GM12878 (cell line): ENCODE results near the gene OR5AU1. TPM values are rescaled to one million over a fixed set of nuclear protein-coding genes. Genes with fewer than 3 reads are reported as not detected.

Source experiments
- ATAC-seq: fragments of 200-7000 bp; cut with Tn5 transposase; 3 replicates; pipeline ENCODE4 v1.9.1; 2020; ENCODE audit warnings: mild to moderate bottlenecking, moderate library complexity
- BruUV-seq: library from RNA; stranded (reverse); fragments of 400-500 nt; replicated peaks from 2 replicates; lab custom pipeline; 2021; lab: Mats Ljungman, UMichigan
- CTCF ChIA-PET: fragments of 300-600 bp; sonication (Branson Sonifier 250); formaldehyde crosslinking; extraction: SDS; loops from one replicate; lab custom pipeline; 2021; ENCODE audit warnings: inconsistent platforms; lab: Yijun Ruan, JAX
- POLR2A ChIA-PET: fragments of 350-600 bp; formaldehyde crosslinking; extraction: SDS; loops from one replicate; lab custom pipeline; 2021; ENCODE audit warnings: inconsistent platforms; lab: Charles Lee
- RAD21 ChIA-PET: fragments of 300-600 bp; sonication (Branson Sonifier 250); formaldehyde crosslinking; loops from one replicate; lab custom pipeline; 2023; ENCODE audit warnings: antibody characterized with exemption; ENCODE audit not compliant: unreplicated experiment; lab: Charles Lee
- SMC1A ChIA-PET: fragments of 300-600 bp; sonication (Branson Sonifier 250); formaldehyde crosslinking; loops from one replicate; lab custom pipeline; 2023; ENCODE audit not compliant: unreplicated experiment, uncharacterized antibody; lab: Charles Lee
- DNase-seq: peaks from one replicate; pipeline ENCODE4 v3.0.0-alpha.2; 2011; ENCODE audit warnings: low read depth, low spot score
- FAIRE-seq: peaks from 3 replicates; lab custom pipeline; 2011; peaks lifted over from hg19 to GRCh38; lab: Jason Lieb, UNC
- H2AFZ ChIP-seq: 2 replicates; pipeline ENCODE4 v1.6.0; 2011; ENCODE audit warnings: low read depth, low read length, control low read depth; ENCODE audit not compliant: control insufficient read depth
- H3K27ac ChIP-seq: 2 replicates; pipeline ENCODE4 v1.5.1; 2011; ENCODE audit warnings: control low read depth; ENCODE audit not compliant: control insufficient read depth, insufficient read depth
- H3K27me3 ChIP-seq, 2 experiments: replicated peaks in 1 of 2; 2 replicates each; pipeline versions ENCODE4 v1.6.0 to v1.6.1; 2011; ENCODE audit warnings: low read length in 1 of 2; ENCODE audit not compliant: control insufficient read depth in 2 of 2, insufficient read depth in 2 of 2
- H3K36me3 ChIP-seq, 2 experiments: 2 replicates each; pipeline ENCODE4 v1.5.1; 2011; ENCODE audit warnings: low read length in 1 of 2; ENCODE audit not compliant: control insufficient read depth in 2 of 2, insufficient read depth in 2 of 2
- H3K4me1 ChIP-seq: 2 replicates; pipeline ENCODE4 v1.6.1; 2011; ENCODE audit warnings: mild to moderate bottlenecking, low read length, moderate library complexity, mixed read lengths; ENCODE audit not compliant: control insufficient read depth, insufficient read depth
- H3K4me2 ChIP-seq: 2 replicates; pipeline ENCODE4 v1.6.0; 2011; ENCODE audit warnings: control low read depth; ENCODE audit not compliant: control insufficient read depth, insufficient read depth
- H3K4me3 ChIP-seq: fragments of 200-600 bp; sonication (generic); 2 replicates; pipeline ENCODE4 v1.5.1; 2016
- H3K79me2 ChIP-seq: 2 replicates; pipeline ENCODE4 v1.6.0; 2011; ENCODE audit warnings: low read length; ENCODE audit not compliant: control insufficient read depth, insufficient read depth
- H3K9ac ChIP-seq: 2 replicates; pipeline ENCODE4 v1.8.0; 2011; ENCODE audit warnings: low read length, control low read depth, mixed read lengths; ENCODE audit not compliant: control insufficient read depth, insufficient read depth
- H3K9me3 ChIP-seq: replicated peaks from 3 replicates; pipeline ENCODE4 v1.5.1; 2011; ENCODE audit warnings: mild to moderate bottlenecking, low read length; ENCODE audit not compliant: control insufficient read depth, insufficient read depth
- H4K20me1 ChIP-seq: 2 replicates; pipeline ENCODE4 v1.6.0; 2011; ENCODE audit not compliant: control insufficient read depth, insufficient read depth
- ATF3 ChIP-seq: IDR thresholded peaks from 2 replicates; pipeline ENCODE4 v1.6.1; 2011; ENCODE audit warnings: low read depth, mild to moderate bottlenecking, low read length, moderate library complexity, borderline replicate concordance; ENCODE audit errors: extremely low read depth
- HDGF ChIP-seq: fragments of 450-650 bp; IDR thresholded peaks from 2 replicates; pipeline ENCODE4 v1.6.1; 2016; ENCODE audit warnings: antibody characterized with exemption
- JUND ChIP-seq: IDR thresholded peaks from 2 replicates; pipeline ENCODE4 v1.6.1; 2012; ENCODE audit warnings: low read depth, mild to moderate bottlenecking, low read length, improper control_type of control experiment, moderate library complexity
- MLLT1 ChIP-seq: fragments of 450-650 bp; IDR thresholded peaks from 2 replicates; pipeline ENCODE4 v1.6.1; 2016; ENCODE audit warnings: mild to moderate bottlenecking
- NKRF ChIP-seq: fragments of 450-650 bp; conservative IDR thresholded peaks from 2 replicates; pipeline ENCODE4 v1.6.1; 2017; ENCODE audit warnings: mild to moderate bottlenecking, moderate library complexity
- NRF1 ChIP-seq: conservative IDR thresholded peaks from 2 replicates; pipeline ENCODE4 v1.6.1; 2011; ENCODE audit warnings: mild to moderate bottlenecking, low read depth, low read length, improper control_type of control experiment
- PBX3 ChIP-seq: IDR thresholded peaks from 2 replicates; pipeline ENCODE4 v1.6.1; 2011; ENCODE audit warnings: mild to moderate bottlenecking, low read depth, low read length, moderate library complexity; ENCODE audit not compliant: insufficient replicate concordance
- RBBP5 ChIP-seq: fragments of 200-600 bp; sonication (generic); conservative IDR thresholded peaks from 2 replicates; pipeline ENCODE4 v1.6.1; 2016
- RCOR1 ChIP-seq: conservative IDR thresholded peaks from 2 replicates; pipeline ENCODE4 v1.6.1; 2012; ENCODE audit warnings: low read depth, low read length, improper control_type of control experiment
- SMARCA5 ChIP-seq: fragments of 450-650 bp; IDR thresholded peaks from 2 replicates; pipeline ENCODE4 v1.6.1; 2017; ENCODE audit warnings: mild to moderate bottlenecking
- TBL1XR1 ChIP-seq: IDR thresholded peaks from 2 replicates; pipeline ENCODE4 v1.6.1; 2012; ENCODE audit warnings: low read depth, low read length, improper control_type of control experiment
- ZNF384 ChIP-seq: IDR thresholded peaks from 2 replicates; pipeline ENCODE4 v1.6.1; 2012; ENCODE audit warnings: low read depth, mild to moderate bottlenecking, low read length, improper control_type of control experiment, borderline replicate concordance
- WGBS: methylation state at CpG from one replicate; pipeline ENCODE4 v1.1.6; 2016; ENCODE audit warnings: low lambda C conversion rate; ENCODE audit not compliant: insufficient replicate concordance, insufficient coverage; ENCODE audit errors: missing lambda C conversion rate; 5-methylcytosine and 5-hydroxymethylcytosine counted together
- in situ Hi-C: fragments of 300-500 bp; cut with MboI; formaldehyde crosslinking; loops from 9 replicates; pipeline ENCODE4 v1.14.3; 2018; ENCODE audit warnings: mixed read lengths
- intact Hi-C: fragments of 100-400 bp; cut with micrococcal nuclease; formaldehyde crosslinking; loops from one replicate; pipeline ENCODE4 v1.14.2; 2022; ENCODE audit not compliant: unreplicated experiment
- polyA plus RNA-seq, 11 experiments: library from polyadenylated mRNA; depleted of rRNA in 4 of 11; unstranded in 6 of 11; stranded (reverse) in 5 of 11; fragments of >200 nt; fragmentation: Nextera tagmentation in 4 of 11; fragmentation: Illumina TruSeq in 1 of 11; extraction: Ambion mirVana in 4 of 11; extraction: Trizol in 1 of 11; gene quantifications; 1 replicate in 1 of 11; 2 replicates in 10 of 11; pipeline versions ENCODE4 v1.2.1 to v1.2.3, GENCODE V29; 2011 to 2016; ENCODE audit warnings: inconsistent platforms in 2 of 11, missing spikeins in 2 of 11, low read depth in 1 of 11
- total RNA-seq, 4 experiments: library from RNA; depleted of rRNA in 3 of 4; stranded (reverse); fragments of >200 nt in 3 of 4; fragmentation: Illumina TruSeq in 1 of 4; extraction: Trizol in 1 of 4; gene quantifications; 2 replicates each; pipeline versions ENCODE4 v1.2.1 to v1.2.3, GENCODE V29; 2013 to 2021

Gene OR5AU1
- total and polyA plus RNA-seq, 10 of the 15 experiments (the other 5 are each of a cell fraction or from before 2014, with no cell fraction given), result not detected

GRCh38 chr14:21169573-21169972 lies 13.7 kb upstream of the OR5AU1 start:
- no peaks in the 10 kb centered on the region for H3K4me1 ChIP-seq
- BruUV-seq, result no TSS peak
- ChIA-PET RAD21 (no interaction called here), POLR2A (no interaction called here), CTCF (no interaction called here), SMC1A (no interaction called here)
- H3K36me3 ChIP-seq, result no peaks in the 10 kb centered on the region
- no peaks in the 10 kb centered on the region for H3K9me3 ChIP-seq
- no peaks in the 10 kb centered on the region for H4K20me1 ChIP-seq
- no peak for DNase-seq
- TF ChIP-seq NRF1, result no peak
- no peak for TF ChIP-seq RBBP5
- no peak for TF ChIP-seq ATF3
- no peak for TF ChIP-seq PBX3
- no peak for TF ChIP-seq JUND
- H2AFZ ChIP-seq, result no peak overlapping the region
- no peak overlapping the region for H3K27ac ChIP-seq
- no peak overlapping the region for H3K4me3 ChIP-seq
- no peak overlapping the region for H3K9ac ChIP-seq
- H3K27me3 ChIP-seq, result no peaks in the 10 kb centered on the region; a peak in 1 of 4 replicates
- WGBS, result 20% methylated on average over 4 of the region's 4 CpGs
- no peak for ATAC-seq
- no peak for FAIRE-seq
- no peak overlapping the region for H3K4me2 ChIP-seq
- H3K79me2 ChIP-seq, result no peaks in the 10 kb centered on the region
- intact Hi-C loops (no loop called here), in situ Hi-C loops (no loop called here)

GRCh38 chr14:21168055-21168454 lies 12.2 kb upstream of the OR5AU1 start:
- Histone ChIP-seq H4K20me1 (no peaks in the 10 kb centered on the region), H3K9ac (no peak overlapping the region), H3K27ac (no peak overlapping the region), H3K9me3 (no peaks in the 10 kb centered on the region), H2AFZ (no peak overlapping the region), H3K4me1 (no peaks in the 10 kb centered on the region), H3K4me3 (no peak overlapping the region), H3K27me3 (no peaks in the 10 kb centered on the region; a peak in 1 of 4 replicates), H3K79me2 (no peaks in the 10 kb centered on the region), H3K4me2 (no peak overlapping the region), H3K36me3 (no peaks in the 10 kb centered on the region)
- FAIRE-seq (no peak), ATAC-seq (peak; percentile 29; the same call in 1 of the 3 replicates), DNase-seq (no peak)
- 44% methylated on average over 8 of the region's 8 CpGs for WGBS
- ChIA-PET SMC1A (interaction anchor here (1.2 kb wide), 1 partner anchor 12 kb away, joined by 3 read pairs; no protein-coding TSS in a partner anchor), CTCF (interaction anchor here (1.3 kb wide), 1 partner anchor 32 kb away, joined by 5 read pairs; no protein-coding TSS in a partner anchor), RAD21 (no interaction called here), POLR2A (interaction anchor here (0.6 to 0.7 kb wide), 2 partner anchors 175 to 345 kb away, joined by 3 read pairs; no protein-coding TSS in a partner anchor)
- in situ Hi-C loops (no loop called here), intact Hi-C loops (no loop called here)
- no peak for TF ChIP-seq NKRF
- TF ChIP-seq SMARCA5, result no peak
- TF ChIP-seq TBL1XR1, result no peak
- no peak for TF ChIP-seq ATF3
- TF ChIP-seq HDGF, result no peak
- no peak for TF ChIP-seq ZNF384
- TF ChIP-seq RCOR1, result no peak
- TF ChIP-seq MLLT1, result no peak
- BruUV-seq, result no TSS peak
